COLO668 (cell line): ENCODE measurements around the gene PROCR.
"Not testable (repeated sequence)": the region's sequence is repeated elsewhere in the genome, so short reads cannot be mapped to it uniquely, and the experiment has no call there.

Experiments used
- DNase-seq: peaks from one replicate; lab custom pipeline; 2025; ENCODE audit not compliant: unreplicated experiment; lab: John Stamatoyannopoulos, UW

Gene PROCR

GRCh38 chr20:35171753-35172433 lies at the start of gene PROCR:
PROCR (plus strand) TSS chr20:35172072; CDS start chr20:35172155, 83 bp downstream.
- no peak for DNase-seq

GRCh38 chr20:35122756-35123405 lies 49.0 kb upstream of the PROCR start:
- no peak for DNase-seq

- no peak for DNase-seq
Observed at GRCh38 chr20:35125753-35126152, 46.1 kb upstream of the PROCR start.

GRCh38 chr20:35129647-35130069 lies 42.2 kb upstream of the PROCR start:
- DNase-seq = no peak

- no peak for DNase-seq
Observed at GRCh38 chr20:35131934-35132333, 39.9 kb upstream of the PROCR start.

GRCh38 chr20:35133031-35133430 lies 38.8 kb upstream of the PROCR start:
- no peak for DNase-seq

- no peak for DNase-seq
Observed at GRCh38 chr20:35133735-35134134, 38.1 kb upstream of the PROCR start.

- DNase-seq = no peak
Observed at GRCh38 chr20:35134472-35134871, 37.4 kb upstream of the PROCR start.

- no peak for DNase-seq
Observed at GRCh38 chr20:35134880-35135279, 37.0 kb upstream of the PROCR start.

- no peak for DNase-seq
Observed at GRCh38 chr20:35135867-35136586, 35.8 kb upstream of the PROCR start.

GRCh38 chr20:35144694-35145093 lies 27.2 kb upstream of the PROCR start:
- DNase-seq = no peak

GRCh38 chr20:35145141-35145564 lies 26.7 kb upstream of the PROCR start:
- peak; percentile 21 for DNase-seq

- peak; percentile 48 for DNase-seq
Observed at GRCh38 chr20:35146299-35146919, 25.5 kb upstream of the PROCR start.

GRCh38 chr20:35146920-35147574 lies 24.8 kb upstream of the PROCR start, which contains the start of gene EDEM2:
EDEM2 (minus strand) TSS chr20:35147336; CDS start chr20:35147258, 78 bp downstream.
- DNase-seq = peak; percentile 96

GRCh38 chr20:35147575-35148071 lies 24.2 kb upstream of the PROCR start:
- DNase-seq = not testable (repeated sequence)

- DNase-seq = no peak
Observed at GRCh38 chr20:35150846-35151579, 20.9 kb upstream of the PROCR start.

- DNase-seq = no peak
Observed at GRCh38 chr20:35151736-35152135, 20.1 kb upstream of the PROCR start.

- no peak for DNase-seq
Observed at GRCh38 chr20:35155936-35156335, 15.9 kb upstream of the PROCR start.

- no peak for DNase-seq
Observed at GRCh38 chr20:35156978-35157377, 14.9 kb upstream of the PROCR start.

- DNase-seq = not testable (repeated sequence)
Observed at GRCh38 chr20:35160341-35160740, 11.5 kb upstream of the PROCR start.
